Measurements from ENCODE around the gene NNMT. TPM values are rescaled to one million over a fixed set of nuclear protein-coding genes. Genes with fewer than 3 reads are reported as not detected.
A peak's percentile ranks its signal among the peaks of the same experiment; 100 is the strongest.

Gene NNMT
- total and polyA plus RNA-seq, 8 donors: 1.2 to 244 (median 1.9) TPM

- ATAC-seq (no peak), DNase-seq (no peak)
- H3K9me3 ChIP-seq: no peaks in the 10 kb centered on the region
- H3K36me3 ChIP-seq: no peaks in the 10 kb centered on the region
- no peak overlapping the region for H3K4me3 ChIP-seq
- peaks cover under 1 to 15% of the 10 kb centered on the region in 2 donors for H3K4me1 ChIP-seq
- H3K27me3 ChIP-seq: no peaks in the 10 kb centered on the region
- intact Hi-C loops (cut with DNase I): no loop called here
- H3K27ac ChIP-seq: no peak overlapping the region
- no peak for TF ChIP-seq CTCF (IDR thresholded peaks at IDR 0.05)
Observed at GRCh38 chr11:114287154-114287553, 9.0 kb upstream of the NNMT start.

- no peak overlapping the region for H3K27ac ChIP-seq
- ATAC-seq: no peak
- H3K27me3 ChIP-seq: no peaks in the 10 kb centered on the region
- no peak for TF ChIP-seq CTCF (IDR thresholded peaks at IDR 0.05)
- H3K9me3 ChIP-seq: no peaks in the 10 kb centered on the region
- DNase-seq: no peak
- intact Hi-C loops (cut with DNase I): no loop called here
- H3K4me1 ChIP-seq: peaks cover 8 to 24% of the 10 kb centered on the region in 2 donors
- H3K36me3 ChIP-seq: no peaks in the 10 kb centered on the region
- H3K4me3 ChIP-seq: no peak overlapping the region
Observed at GRCh38 chr11:114288136-114288535, 8.1 kb upstream of the NNMT start.

- intact Hi-C loops (cut with DNase I): no loop called here
- TF ChIP-seq CTCF (IDR thresholded peaks at IDR 0.05): no peak
- Histone ChIP-seq H3K4me1 (peaks cover 12 to 25% of the 10 kb centered on the region in 2 donors), H3K4me3 (no peak overlapping the region), H3K27me3 (no peaks in the 10 kb centered on the region), H3K9me3 (no peaks in the 10 kb centered on the region), H3K27ac (no peak overlapping the region), H3K36me3 (no peaks in the 10 kb centered on the region)
- ATAC-seq (no peak), DNase-seq (no peak)
Observed at GRCh38 chr11:114289779-114290178, 6.4 kb upstream of the NNMT start.

GRCh38 chr11:114290503-114291235, 5.5 kb upstream of the NNMT start:
- intact Hi-C loops (cut with DNase I): no loop called here
- no peaks in the 10 kb centered on the region for H3K9me3 ChIP-seq
- no peak for ATAC-seq

More at GRCh38 chr11:114290503-114291235, 5.5 kb upstream of the NNMT start:
- DNase-seq: no peak
- no peaks in the 10 kb centered on the region for H3K27me3 ChIP-seq
- no peak for TF ChIP-seq CTCF (IDR thresholded peaks at IDR 0.05)
- H3K4me1 ChIP-seq: peaks cover 12 to 30% of the 10 kb centered on the region in 2 donors
- H3K27ac ChIP-seq: peak overlapping the region in 1 of 2 donors; percentile 80
- H3K4me3 ChIP-seq: no peak overlapping the region
- no peaks in the 10 kb centered on the region for H3K36me3 ChIP-seq

All from left lung (tissue), 10 donors.